Stimulated activated CD8-positive, alpha-beta memory T cell treated with anti-CD3 and anti-CD28 coated beads, Interleukin-12 subunit alpha, Interleukin-12 subunit beta, amount 100 ng/mL, for 4 hours (primary cell): Measurements from ENCODE around the gene NFATC2IP.
"Not testable (repeated sequence)": the region's sequence is repeated elsewhere in the genome, so short reads cannot be mapped to it uniquely, and the experiment has no call there.

Experiments
- DNase-seq: peaks from one replicate; pipeline ENCODE4 v3.0.0-alpha.2; 2020; ENCODE audit warnings: low read depth

Gene NFATC2IP

GRCh38 chr16:28926284-28926683 lies 24.5 kb upstream of the NFATC2IP start:
- DNase-seq = not testable (repeated sequence)

- no peak for DNase-seq
Measured at GRCh38 chr16:28927815-28928214, 22.9 kb upstream of the NFATC2IP start.

GRCh38 chr16:28930203-28930602 lies 20.5 kb upstream of the NFATC2IP start:
- no peak for DNase-seq

- no peak for DNase-seq
Measured at GRCh38 chr16:28930652-28931051, 20.1 kb upstream of the NFATC2IP start.

- DNase-seq = no peak
Measured at GRCh38 chr16:28931801-28932225, 18.9 kb upstream of the NFATC2IP start, which contains the start of gene CD19. Gene CD19, plus strand, starts transcription at chr16:28931971. Its CDS starts 30 bp downstream, at chr16:28932001.

GRCh38 chr16:28932339-28933141 lies 18.2 kb upstream of the NFATC2IP start:
- DNase-seq = no peak

GRCh38 chr16:28933171-28933570 lies 17.6 kb upstream of the NFATC2IP start:
- DNase-seq = no peak

- DNase-seq = no peak
Measured at GRCh38 chr16:28935346-28935745, 15.4 kb upstream of the NFATC2IP start.

GRCh38 chr16:28935924-28936783 lies 14.6 kb upstream of the NFATC2IP start:
- DNase-seq = peak; percentile 64

GRCh38 chr16:28936784-28937155 lies 14.0 kb upstream of the NFATC2IP start:
- DNase-seq = no peak

GRCh38 chr16:28937222-28937876 lies 13.4 kb upstream of the NFATC2IP start:
- no peak for DNase-seq

- DNase-seq = no peak
Measured at GRCh38 chr16:28938721-28939120, 12.0 kb upstream of the NFATC2IP start.

GRCh38 chr16:28939825-28940224 lies 10.9 kb upstream of the NFATC2IP start:
- not testable (repeated sequence) for DNase-seq

- DNase-seq = no peak
Measured at GRCh38 chr16:28943281-28943680, 7.5 kb upstream of the NFATC2IP start.

- DNase-seq = no peak
Measured at GRCh38 chr16:28946681-28947080, 4.1 kb upstream of the NFATC2IP start.

- no peak for DNase-seq
Measured at GRCh38 chr16:28951410-28951943, 740 bp downstream of the NFATC2IP start.

- DNase-seq = no peak
Measured at GRCh38 chr16:28958216-28958615, 7.5 kb downstream of the NFATC2IP start.

GRCh38 chr16:28958836-28959235 lies 8.1 kb downstream of the NFATC2IP start:
- DNase-seq = no peak

- DNase-seq = no peak
Measured at GRCh38 chr16:28964072-28964471, 13.3 kb downstream of the NFATC2IP start.

- DNase-seq = no peak
Measured at GRCh38 chr16:28964496-28964895, 13.8 kb downstream of the NFATC2IP start.

GRCh38 chr16:28967156-28967555 lies 16.4 kb downstream of the NFATC2IP start:
- DNase-seq = no peak

GRCh38 chr16:28969696-28970095 lies 19.0 kb downstream of the NFATC2IP start:
- DNase-seq = not testable (repeated sequence)
